Measurements from ENCODE around the gene FFAR3. TPM values are rescaled to one million over a fixed set of nuclear protein-coding genes. Genes with fewer than 3 reads are reported as not detected.
A peak's percentile ranks its signal among the peaks of the same experiment; 100 is the strongest.

FFAR3 gene
- total and polyA plus RNA-seq, 10 donors: 0.30 to 3.2 (median 0.73) TPM; not detected in 1

- Histone ChIP-seq H3K9me3 (no peaks in the 10 kb centered on the region), H3K27me3 (replicated peaks in 1 of 7) (peaks cover 0 to 13% (median 0%) of the 10 kb centered on the region in 7 donors), H3K27ac (peak overlapping the region in 7 of 8 donors; percentile 58 to 90 (median 82)), H3K4me3 (peak overlapping the region in 7 of 8 donors; percentile 36 to 77 (median 48)), H3K36me3 (peaks cover 0 to 18% (median 0%) of the 10 kb centered on the region in 6 donors), H3K4me1 (peaks cover 0 to 70% (median 27%) of the 10 kb centered on the region in 6 donors)
- intact Hi-C loops (cut with DNase I; ENCODE audit: low total_unique reads): loop anchor here (10.0 kb wide), 1 partner anchor 56 kb away; no protein-coding TSS in a partner anchor
- 46 to 64% (median 54%) methylated on average over 7 of the region's 7 CpGs for WGBS, 5 donors
- TF ChIP-seq CTCF (IDR thresholded peaks at IDR 0.05 in 8 of 11, conservative IDR thresholded peaks at IDR 0.05 in 3 of 11) (no peak), POLR2AphosphoS5 (IDR thresholded peaks at IDR 0.05) (peak; percentile 72 to 98 (median 91)), POLR2A (IDR thresholded peaks at IDR 0.05) (peak; percentile 15 to 91 (median 90))
- peak; percentile 93 for DNase-seq
Measured at GRCh38 chr19:35330475-35330874, 27.8 kb upstream of the FFAR3 start.

GRCh38 chr19:35331551-35332214, 26.6 kb upstream of the FFAR3 start:
- no peak for DNase-seq
- WGBS, 5 donors: 70 to 80% (median 73%) methylated on average over 12 to 14 of the region's 14 CpGs
- TF ChIP-seq POLR2AphosphoS5 (IDR thresholded peaks at IDR 0.05) (peak in 2 of 3 donors; percentile 55 to 65), POLR2A (IDR thresholded peaks at IDR 0.05) (no peak)
- H3K4me3 ChIP-seq: peak overlapping the region; percentile 16 to 77 (median 44)
- intact Hi-C loops (cut with DNase I; ENCODE audit: low total_unique reads): loop anchor here (10.0 kb wide), 1 partner anchor 57 kb away; no protein-coding TSS in a partner anchor
- H3K9me3 ChIP-seq: no peaks in the 10 kb centered on the region
- peaks cover 3 to 82% (median 37%) of the 10 kb centered on the region in 6 donors for H3K4me1 ChIP-seq
- H3K27ac ChIP-seq: peak overlapping the region in 7 of 8 donors; percentile 29 to 87 (median 79)
- peaks cover 0 to 30% (median 3%) of the 10 kb centered on the region in 6 donors for H3K36me3 ChIP-seq
- peaks cover 0 to 13% (median 0%) of the 10 kb centered on the region in 7 donors for H3K27me3 ChIP-seq (replicated peaks in 1 of 7)

GRCh38 chr19:35332817-35333216, 25.4 kb upstream of the FFAR3 start:
- Histone ChIP-seq H3K4me3 (peak overlapping the region; percentile 11 to 77 (median 44)), H3K36me3 (peaks cover 0 to 39% (median 3%) of the 10 kb centered on the region in 6 donors), H3K27ac (peak overlapping the region in 6 of 8 donors; percentile 20 to 87 (median 75)), H3K4me1 (peaks cover 3 to 86% (median 46%) of the 10 kb centered on the region in 6 donors), H3K27me3 (replicated peaks in 1 of 7) (peaks cover 0 to 13% (median 0%) of the 10 kb centered on the region in 7 donors), H3K9me3 (no peaks in the 10 kb centered on the region)
- peak; percentile 85 for DNase-seq
- TF ChIP-seq POLR2A (IDR thresholded peaks at IDR 0.05): no peak
- peak; percentile 68 to 75 (median 69) for TF ChIP-seq POLR2AphosphoS5 (IDR thresholded peaks at IDR 0.05)
- intact Hi-C loops (cut with DNase I; ENCODE audit: low total_unique reads): loop anchor here (10.0 kb wide), 1 partner anchor 58 kb away; no protein-coding TSS in a partner anchor
- 25 to 34% (median 26%) methylated on average over 12 of the region's 12 CpGs for WGBS, 5 donors

- 71 to 84% (median 75%) methylated on average over 10 of the region's 10 CpGs for WGBS, 5 donors
- Histone ChIP-seq H3K27me3 (replicated peaks in 1 of 7) (peaks cover 0 to 13% (median 0%) of the 10 kb centered on the region in 7 donors), H3K27ac (peak overlapping the region in 5 of 8 donors; percentile 15 to 87 (median 79)), H3K4me3 (peak overlapping the region in 4 of 8 donors; percentile 5 to 77 (median 49)), H3K36me3 (peaks cover 0 to 53% (median 3%) of the 10 kb centered on the region in 6 donors), H3K9me3 (no peaks in the 10 kb centered on the region), H3K4me1 (peaks cover 3 to 85% (median 38%) of the 10 kb centered on the region in 6 donors)
- intact Hi-C loops (cut with DNase I; ENCODE audit: low total_unique reads): loop anchor here (10.0 kb wide), 1 partner anchor 59 kb away; no protein-coding TSS in a partner anchor
- no peak for DNase-seq
- TF ChIP-seq POLR2A (IDR thresholded peaks at IDR 0.05) (no peak), CTCF (IDR thresholded peaks at IDR 0.05 in 8 of 11, conservative IDR thresholded peaks at IDR 0.05 in 3 of 11) (no peak), POLR2AphosphoS5 (IDR thresholded peaks at IDR 0.05) (no peak)
Measured at GRCh38 chr19:35334144-35334753, 24.0 kb upstream of the FFAR3 start.

Measured in spleen (tissue), 11 donors.